K562 (cell line): ENCODE measurements around the gene EYA2. TPM values are rescaled to one million over a fixed set of nuclear protein-coding genes. Genes with fewer than 3 reads are reported as not detected.

Experiments
- ATAC-seq: fragments of 200-7000 bp; cut with Tn5 transposase; 3 replicates; pipeline ENCODE4 v1.9.1; 2020; ENCODE audit warnings: moderate library complexity
- BruUV-seq: library from RNA; stranded (reverse); fragments of 400-500 nt; replicated peaks from 2 replicates; lab custom pipeline; 2021; lab: Mats Ljungman, UMichigan
- CTCF ChIA-PET: fragments of 300-600 bp; formaldehyde crosslinking; extraction: SDS; loops from one replicate; lab custom pipeline; 2021; ENCODE audit warnings: low intra/inter-chr PET ratio; lab: Yijun Ruan, JAX
- POLR2A ChIA-PET: fragments of 300-600, 350-650 bp; sonication (Branson Sonifier 250); formaldehyde crosslinking; extraction: SDS; loops from one replicate; lab custom pipeline; 2021; ENCODE audit warnings: antibody characterized with exemption, inconsistent platforms; lab: Yijun Ruan, JAX
- DNase-seq, 4 experiments: peaks; one replicate each; pipeline versions ENCODE4 v3.0.0 to v3.0.0-alpha.2; 2011 to 2018; ENCODE audit warnings: low spot score in 3 of 4, mixed read lengths in 3 of 4; ENCODE audit errors: extremely low read depth in 1 of 4
- FAIRE-seq: peaks from 2 replicates; lab custom pipeline; 2011; peaks lifted over from hg19 to GRCh38; lab: Jason Lieb, UNC
- H2AFZ ChIP-seq: 2 replicates; pipeline ENCODE4 v1.6.0; 2011; ENCODE audit warnings: low read depth, low read length, control low read depth, inconsistent platforms
- H3K27ac ChIP-seq: fragments of 200-600 bp; 3 replicates; pipeline ENCODE4 v1.8.0; 2011; ENCODE audit warnings: low read depth, mild to moderate bottlenecking, control low read depth, inconsistent platforms, low read length, moderate library complexity, mixed read lengths; ENCODE audit errors: extremely low read depth
- H3K27me3 ChIP-seq, 2 experiments: fragments of 300-600 bp in 1 of 2; 2 replicates in 1 of 2; 3 replicates in 1 of 2; pipeline versions ENCODE4 v1.6.0 to v1.8.0; 2011; ENCODE audit warnings: inconsistent platforms in 2 of 2, low read length in 2 of 2, mild to moderate bottlenecking in 1 of 2, mixed read lengths in 1 of 2, moderate library complexity in 1 of 2; ENCODE audit not compliant: control insufficient read depth in 2 of 2, insufficient read depth in 2 of 2
- H3K36me3 ChIP-seq: fragments of 300-600 bp; 3 replicates; pipeline ENCODE4 v1.8.0; 2011; ENCODE audit warnings: mild to moderate bottlenecking, low read length, inconsistent platforms; ENCODE audit not compliant: control insufficient read depth, insufficient read depth
- H3K4me1 ChIP-seq, 2 experiments: fragments of 200-600 bp in 1 of 2; replicated peaks in 1 of 2; 2 replicates in 1 of 2; 3 replicates in 1 of 2; pipeline versions ENCODE4 v1.5.1 to v1.8.0; 2011; ENCODE audit warnings: inconsistent platforms in 2 of 2, low read length in 2 of 2, mild to moderate bottlenecking in 1 of 2, mixed read lengths in 1 of 2, moderate library complexity in 1 of 2; ENCODE audit not compliant: control insufficient read depth in 2 of 2, insufficient read depth in 2 of 2
- H3K4me2 ChIP-seq: 2 replicates; pipeline ENCODE4 v1.6.1; 2011; ENCODE audit warnings: low read length, control low read depth, inconsistent platforms, mixed read lengths; ENCODE audit not compliant: insufficient read depth
- H3K4me3 ChIP-seq: fragments of 200-600 bp; sonication (generic), shearing (Covaris generic); 2 replicates; pipeline ENCODE4 v1.5.1; 2016; ENCODE audit warnings: control low read depth, inconsistent platforms
- H3K79me2 ChIP-seq: fragments of 200-600 bp; 3 replicates; pipeline ENCODE4 v1.8.0; 2011; ENCODE audit warnings: low read length, inconsistent platforms; ENCODE audit not compliant: control insufficient read depth, insufficient read depth
- H3K9ac ChIP-seq, 2 experiments: 2 replicates each; pipeline versions ENCODE4 v1.6.0 to v1.6.1; 2011; ENCODE audit warnings: low read depth in 2 of 2, low read length in 2 of 2, control low read depth in 1 of 2, inconsistent platforms in 1 of 2, mild to moderate bottlenecking in 1 of 2, mixed read lengths in 1 of 2; ENCODE audit not compliant: insufficient read depth in 1 of 2
- H3K9me1 ChIP-seq: one replicate; pipeline ENCODE4 v1.6.0; 2011; ENCODE audit warnings: inconsistent platforms, mild to moderate bottlenecking, low read length, moderate library complexity; ENCODE audit not compliant: control insufficient read depth, insufficient read depth
- H3K9me3 ChIP-seq: replicated peaks from 2 replicates; pipeline ENCODE4 v1.5.1; 2011; ENCODE audit warnings: low read depth, low read length, inconsistent platforms; ENCODE audit not compliant: control insufficient read depth, insufficient read depth
- H4K20me1 ChIP-seq: replicated peaks from 2 replicates; pipeline ENCODE4 v1.6.1; 2011; ENCODE audit warnings: low read length, inconsistent platforms, mixed read lengths; ENCODE audit not compliant: control insufficient read depth, insufficient read depth
- ARID1B ChIP-seq: fragments of 450-650 bp; IDR thresholded peaks from 2 replicates; pipeline ENCODE4 v1.6.1; 2016; ENCODE audit warnings: antibody characterized with exemption, mild to moderate bottlenecking, inconsistent platforms
- BACH1 ChIP-seq: fragments of 200-800 bp; sonication (Bioruptor generic); IDR thresholded peaks from 2 replicates; pipeline ENCODE4 v1.6.1; 2016; ENCODE audit warnings: missing genetic modification characterization, missing compliant biosample characterization
- BCLAF1 ChIP-seq, 2 experiments: fragments of 450-650 bp in 1 of 2; IDR thresholded peaks; 2 replicates each; pipeline ENCODE4 v1.6.1; 2011 to 2017; ENCODE audit warnings: low read depth in 2 of 2, antibody characterized with exemption in 1 of 2, borderline replicate concordance in 1 of 2, low read length in 1 of 2, mild to moderate bottlenecking in 1 of 2, mixed read lengths in 1 of 2; ENCODE audit not compliant: control insufficient read depth in 1 of 2
- KLF6 ChIP-seq: fragments of 250-450 bp; sonication (Bioruptor Pico); IDR thresholded peaks from 2 replicates; pipeline ENCODE4 v1.4.0; 2020; ENCODE audit warnings: mild to moderate bottlenecking, moderate library complexity, borderline replicate concordance
- MYC ChIP-seq, 2 experiments: fragments of 250-450 bp in 1 of 2; sonication (Bioruptor Pico) in 1 of 2; IDR thresholded peaks; 2 replicates each; pipeline versions ENCODE4 v1.5.1 to v1.6.1; 2012 to 2021; ENCODE audit warnings: low read depth in 2 of 2, borderline replicate concordance in 1 of 2, improper control_type of control experiment in 1 of 2, low read length in 1 of 2, mild to moderate bottlenecking in 1 of 2, moderate library complexity in 1 of 2
- NR3C1 ChIP-seq: sonication (generic); formaldehyde crosslinking; IDR thresholded peaks from 2 replicates; pipeline ENCODE4 v1.8.1; 2022; ENCODE audit warnings: missing genetic modification reagents
- SP1 ChIP-seq: sonication (generic); formaldehyde crosslinking; IDR thresholded peaks from 2 replicates; pipeline ENCODE4 v1.8.1; 2022; ENCODE audit warnings: mild to moderate bottlenecking, missing genetic modification reagents
- SUPT5H ChIP-seq: fragments of 450-650 bp; IDR thresholded peaks from 2 replicates; pipeline ENCODE4 v1.6.1; 2016
- ZBTB11 ChIP-seq, 3 experiments: fragments of 200-800 bp in 1 of 3; fragments of 250-450 bp in 1 of 3; fragments of 450-650 bp in 1 of 3; sonication (Bioruptor Pico) in 1 of 3; sonication (Bioruptor generic) in 1 of 3; formaldehyde crosslinking in 1 of 3; IDR thresholded peaks; 2 replicates each; pipeline versions ENCODE4 v1.6.1 to v1.8.0; 2016 to 2022; ENCODE audit warnings: mild to moderate bottlenecking in 2 of 3, missing genetic modification characterization in 2 of 3, missing compliant biosample characterization in 1 of 3, moderate library complexity in 1 of 3
- ZNF583 ChIP-seq: fragments of 250-450 bp; sonication (Bioruptor Pico); IDR thresholded peaks from 2 replicates; pipeline ENCODE4 v1.4.0; 2020
- WGBS: fragments of 100-300 bp; shearing (Covaris generic); methylation state at CpG from one replicate; pipeline ENCODE4 v1.1.6; 2016; ENCODE audit warnings: low coverage, mixed read lengths; ENCODE audit not compliant: insufficient coverage; ENCODE audit errors: missing lambda C conversion rate; 5-methylcytosine and 5-hydroxymethylcytosine counted together
- in situ Hi-C: fragments of 300-500 bp; cut with MboI; formaldehyde crosslinking; loops from 4 replicates; pipeline ENCODE4 v1.15.0; 2018; ENCODE audit warnings: inconsistent platforms, mixed read lengths
- intact Hi-C: fragments of 100-400 bp; cut with micrococcal nuclease; formaldehyde crosslinking; loops from 2 replicates; pipeline ENCODE4 v1.14.2; 2022
- polyA plus RNA-seq, 8 experiments: library from polyadenylated mRNA; depleted of rRNA in 4 of 8; stranded (reverse) in 5 of 8; unstranded in 3 of 8; fragments of >200 nt; fragmentation: Nextera tagmentation in 2 of 8; fragmentation: Illumina TruSeq in 1 of 8; extraction: Ambion mirVana in 2 of 8; extraction: Trizol in 1 of 8; gene quantifications; 2 replicates each; pipeline versions ENCODE4 v1.2.1 to v1.2.3, GENCODE V29; 2011 to 2014; ENCODE audit warnings: inconsistent platforms in 1 of 8, missing spikeins in 1 of 8
- total RNA-seq, 7 experiments: library from RNA; depleted of rRNA in 6 of 7; stranded (reverse); fragments of >200 nt in 6 of 7; fragmentation: Illumina TruSeq in 2 of 7; extraction: Trizol in 2 of 7; gene quantifications; 2 replicates each; pipeline versions ENCODE4 v1.2.1 to v1.2.3, GENCODE V29; 2011 to 2021; ENCODE audit warnings: low replicate concordance in 1 of 7

The EYA2 gene
- total and polyA plus RNA-seq, 9 of the 15 experiments (the other 6 are each of a cell fraction or from before 2014, with no cell fraction given) = 0.03 TPM; not detected in 8

GRCh38 chr20:47209982-47210381, 315.3 kb downstream of the EYA2 start:
- Histone ChIP-seq H3K79me2 (peaks cover 23% of the 10 kb centered on the region), H3K4me3 (no peak overlapping the region), H3K9me3 (no peaks in the 10 kb centered on the region), H3K4me2 (no peak overlapping the region), H3K27ac (no peak overlapping the region)
- intact Hi-C loops = no loop called here
- BruUV-seq = TSS peak; percentile 51
- TF ChIP-seq KLF6 (CRISPR knock-in tag) (no peak), SP1 (CRISPR knock-in tag) (no peak), BACH1 (tag) (no peak), MYC (IDR thresholded peaks at IDR 0.05; ENCODE audit: low read depth, low read length) (no peak), MYC (CRISPR knock-in tag; IDR thresholded peaks at IDR 0.05; ENCODE audit: borderline replicate concordance, low read depth) (no peak), BCLAF1 (IDR thresholded peaks at IDR 0.05; ENCODE audit: borderline replicate concordance in 1 of 2, control insufficient read depth in 1 of 2, low read depth in 2 of 2, low read length in 1 of 2) (0 out of 4 replicates have a peak, but pooled peaks of 1 of the 2 experiments have one; percentile 3), ZNF583 (CRISPR knock-in tag) (no peak), ZBTB11 (CRISPR knock-in tag; IDR thresholded peaks at IDR 0.05) (peak in 1 of 3 experiments; percentile 64; a peak in 1 of 6 replicates), NR3C1 (CRISPR knock-in tag) (no peak), ARID1B (no peak), SUPT5H (0 out of 2 replicates have a peak, but pooled peaks have one; percentile 42)
- TF ChIP-seq, all 486 proteins: peak for 3
- Histone ChIP-seq H4K20me1 (peaks cover 25% of the 10 kb centered on the region; the same call in 1 of the 2 replicates), H3K9me1 (no peaks in the 10 kb centered on the region), H3K36me3 (peaks cover 69% of the 10 kb centered on the region), H2AFZ (no peak overlapping the region), H3K9ac (no peak overlapping the region), H3K4me1 (peaks cover 5 to 8% of the 10 kb centered on the region in 2 experiments; a peak in 2 of 5 replicates), H3K27me3 (no peaks in the 10 kb centered on the region)
- in situ Hi-C loops = loop anchor here (10.0 kb wide), 1 partner anchor 415 kb away; no protein-coding TSS in a partner anchor
- ChIA-PET CTCF (interaction anchor here (0.8 kb wide), 1 partner anchor 14 kb away, joined by 4 read pairs; no protein-coding TSS in a partner anchor), POLR2A (interaction anchor here (0.8 kb wide), 1 partner anchor 1731 kb away, joined by 3 read pairs; no protein-coding TSS in a partner anchor)
- ATAC-seq (no peak), DNase-seq (no peak), FAIRE-seq (no peak)
- 95% methylated on average over 17 of the region's 17 CpGs for WGBS
